ENCODE measurements around the gene POU2F2.

POU2F2 gene

GRCh38 chr19:42176990-42177685, 44.9 kb upstream of the POU2F2 start:
- Histone ChIP-seq H3K79me2 (ENCODE audit: insufficient read depth, low read length) (no peaks in the 10 kb centered on the region), H3K27me3 (ENCODE audit: insufficient read depth, low read length, poor library complexity) (peaks cover 54% of the 10 kb centered on the region), H3K9ac (ENCODE audit: low read depth, low read length) (peak overlapping the region; percentile 48; the same call in 1 of the 2 replicates), H3K4me2 (ENCODE audit: insufficient read depth, low read length) (peak overlapping the region; percentile 84), H2AFZ (ENCODE audit: low read depth, low read length) (peak overlapping the region; percentile 62), H3K27ac (ENCODE audit: low read length) (no peak overlapping the region), H3K36me3 (ENCODE audit: insufficient read depth, low read length) (no peaks in the 10 kb centered on the region), H3K9me3 (ENCODE audit: insufficient read depth, low read length, severe bottlenecking) (no peaks in the 10 kb centered on the region), H4K20me1 (ENCODE audit: insufficient read depth, low read length) (0 out of 2 replicates have a peak, but pooled peaks cover 3% of the 10 kb centered on the region), H3K4me1 (ENCODE audit: insufficient read depth, low read length) (peaks cover 20% of the 10 kb centered on the region), H3K4me3 (ENCODE audit: low read depth in 1 of 2, low read length in 2 of 2) (peak overlapping the region; percentile 7 to 54; a peak in 3 of 4 replicates)
- ATAC-seq (ENCODE audit: insufficient read depth, low read depth) = peak; percentile 96
- peak; percentile 93 for TF ChIP-seq EZH2 (IDR thresholded peaks at IDR 0.05; ENCODE audit: borderline replicate concordance, low read depth, low read length, severe bottlenecking)
- TF ChIP-seq, protein P1, sequence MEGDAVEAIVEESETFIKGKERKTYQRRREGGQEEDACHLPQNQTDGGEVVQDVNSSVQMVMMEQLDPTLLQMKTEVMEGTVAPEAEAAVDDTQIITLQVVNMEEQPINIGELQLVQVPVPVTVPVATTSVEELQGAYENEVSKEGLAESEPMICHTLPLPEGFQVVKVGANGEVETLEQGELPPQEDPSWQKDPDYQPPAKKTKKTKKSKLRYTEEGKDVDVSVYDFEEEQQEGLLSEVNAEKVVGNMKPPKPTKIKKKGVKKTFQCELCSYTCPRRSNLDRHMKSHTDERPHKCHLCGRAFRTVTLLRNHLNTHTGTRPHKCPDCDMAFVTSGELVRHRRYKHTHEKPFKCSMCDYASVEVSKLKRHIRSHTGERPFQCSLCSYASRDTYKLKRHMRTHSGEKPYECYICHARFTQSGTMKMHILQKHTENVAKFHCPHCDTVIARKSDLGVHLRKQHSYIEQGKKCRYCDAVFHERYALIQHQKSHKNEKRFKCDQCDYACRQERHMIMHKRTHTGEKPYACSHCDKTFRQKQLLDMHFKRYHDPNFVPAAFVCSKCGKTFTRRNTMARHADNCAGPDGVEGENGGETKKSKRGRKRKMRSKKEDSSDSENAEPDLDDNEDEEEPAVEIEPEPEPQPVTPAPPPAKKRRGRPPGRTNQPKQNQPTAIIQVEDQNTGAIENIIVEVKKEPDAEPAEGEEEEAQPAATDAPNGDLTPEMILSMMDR (IDR thresholded peaks at IDR 0.05; ENCODE audit: borderline replicate concordance, extremely low read depth, low read length, poor library complexity, severe bottlenecking) = peak; percentile 65
- DNase-seq = peak; percentile 83

DNA sequence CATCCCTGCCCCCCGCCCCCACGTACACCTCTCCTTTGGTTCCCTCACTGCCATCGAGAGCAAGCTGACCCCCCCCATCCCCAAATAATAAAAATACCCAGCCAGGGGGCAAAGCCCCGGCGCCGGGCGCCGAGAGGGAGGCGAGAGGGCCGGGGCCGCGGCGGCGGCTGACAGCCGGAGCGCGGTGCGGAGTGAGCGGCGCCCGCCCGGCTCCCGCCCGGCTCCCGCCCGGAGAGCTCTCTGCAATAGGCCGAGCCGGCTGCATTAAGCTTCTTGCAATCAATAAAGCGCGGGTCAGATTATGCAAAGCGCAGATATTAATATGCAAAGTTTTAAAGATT, 44.4 kb upstream of the POU2F2 start:
- no peak for TF ChIP-seq EZH2 (IDR thresholded peaks at IDR 0.05; ENCODE audit: borderline replicate concordance, low read depth, low read length, severe bottlenecking)
- H3K79me2 ChIP-seq (ENCODE audit: insufficient read depth, low read length) = no peaks in the 10 kb centered on the region
- H3K4me1 ChIP-seq (ENCODE audit: insufficient read depth, low read length) = peaks cover 20% of the 10 kb centered on the region
- ATAC-seq (ENCODE audit: insufficient read depth, low read depth) (peak; percentile 56), DNase-seq (no peak)
- peak overlapping the region; percentile 84 for H3K4me2 ChIP-seq (ENCODE audit: insufficient read depth, low read length)
- no peaks in the 10 kb centered on the region for H3K36me3 ChIP-seq (ENCODE audit: insufficient read depth, low read length)
- H4K20me1 ChIP-seq (ENCODE audit: insufficient read depth, low read length) = 0 out of 2 replicates have a peak, but pooled peaks cover 3% of the 10 kb centered on the region
- peak overlapping the region; percentile 46 for H2AFZ ChIP-seq (ENCODE audit: low read depth, low read length)
- peaks cover 54% of the 10 kb centered on the region for H3K27me3 ChIP-seq (ENCODE audit: insufficient read depth, low read length, poor library complexity)
- peak overlapping the region in 1 of 2 experiments; percentile 54; a peak in 2 of 4 replicates for H3K4me3 ChIP-seq (ENCODE audit: low read depth in 1 of 2, low read length in 2 of 2)
- peak overlapping the region; percentile 48; the same call in 1 of the 2 replicates for H3K9ac ChIP-seq (ENCODE audit: low read depth, low read length)
- no peaks in the 10 kb centered on the region for H3K9me3 ChIP-seq (ENCODE audit: insufficient read depth, low read length, severe bottlenecking)
- no peak overlapping the region for H3K27ac ChIP-seq (ENCODE audit: low read length)

- Histone ChIP-seq H3K4me2 (ENCODE audit: insufficient read depth, low read length) (peak overlapping the region; percentile 84), H3K9ac (ENCODE audit: low read depth, low read length) (peak overlapping the region; percentile 48; the same call in 1 of the 2 replicates), H3K27ac (ENCODE audit: low read length) (no peak overlapping the region), H3K79me2 (ENCODE audit: insufficient read depth, low read length) (no peaks in the 10 kb centered on the region), H3K9me3 (ENCODE audit: insufficient read depth, low read length, severe bottlenecking) (no peaks in the 10 kb centered on the region), H4K20me1 (ENCODE audit: insufficient read depth, low read length) (0 out of 2 replicates have a peak, but pooled peaks cover 3% of the 10 kb centered on the region), H2AFZ (ENCODE audit: low read depth, low read length) (peak overlapping the region; percentile 46; the same call in 1 of the 2 replicates), H3K36me3 (ENCODE audit: insufficient read depth, low read length) (no peaks in the 10 kb centered on the region), H3K4me1 (ENCODE audit: insufficient read depth, low read length) (peaks cover 20% of the 10 kb centered on the region), H3K27me3 (ENCODE audit: insufficient read depth, low read length, poor library complexity) (peaks cover 54% of the 10 kb centered on the region), H3K4me3 (ENCODE audit: low read depth in 1 of 2, low read length in 2 of 2) (peak overlapping the region in 1 of 2 experiments; percentile 54; a peak in 2 of 4 replicates)
- TF ChIP-seq, protein P1 (IDR thresholded peaks at IDR 0.05; ENCODE audit: borderline replicate concordance, extremely low read depth, low read length, poor library complexity, severe bottlenecking) = no peak
- peak; percentile 89 for TF ChIP-seq EZH2 (IDR thresholded peaks at IDR 0.05; ENCODE audit: borderline replicate concordance, low read depth, low read length, severe bottlenecking)
- ATAC-seq (ENCODE audit: insufficient read depth, low read depth) (no peak), DNase-seq (no peak)
Measured at GRCh38 chr19:42175952-42176648, 43.9 kb upstream of the POU2F2 start.
